Peyer's patch (tissue), 4 donors: ENCODE measurements around the gene SLC4A1. TPM values are rescaled to one million over a fixed set of nuclear protein-coding genes. Genes with fewer than 3 reads are reported as not detected.

Source experiments
- DNase-seq, 3 donors: peaks; one replicate each; pipeline ENCODE4 v3.0.0-alpha.2; 2017 to 2019
- H3K27ac ChIP-seq, 4 donors: fragments of 200-600 bp; sonication (generic); one replicate each; pipeline ENCODE4 v1.5.1; 2016 to 2019
- H3K27me3 ChIP-seq, 2 donors: fragments of 200-600 bp; sonication (generic); one replicate each; pipeline ENCODE4 v1.5.1; 2019
- H3K36me3 ChIP-seq, 3 donors: fragments of 200-600 bp; sonication (generic); one replicate each; pipeline ENCODE4 v1.5.1; 2016 to 2019
- H3K4me1 ChIP-seq, 4 donors: fragments of 200-600 bp; sonication (generic); one replicate each; pipeline ENCODE4 v1.5.1; 2016 to 2019
- H3K4me3 ChIP-seq, 4 donors: fragments of 200-600 bp; sonication (generic); 1 replicate in 3 of 4; 2 replicates in 1 of 4; pipeline ENCODE4 v1.5.1; 2016 to 2019; ENCODE audit warnings: mild to moderate bottlenecking in 1 of 4
- H3K9me3 ChIP-seq, 4 donors: fragments of 200-600 bp; sonication (generic); one replicate each; pipeline ENCODE4 v1.5.1; 2016 to 2019; ENCODE audit warnings: mild to moderate bottlenecking in 1 of 4
- POLR2A ChIP-seq, 2 donors: fragments of 450-650 bp; IDR thresholded peaks; one replicate each; pipeline ENCODE4 v1.5.1; 2017; ENCODE audit warnings: antibody characterized with exemption in 2 of 2, mild to moderate bottlenecking in 2 of 2, moderate library complexity in 2 of 2
- total RNA-seq, 4 donors: library from RNA; depleted of rRNA; stranded (reverse); fragments of >200 nt; gene quantifications; one replicate each; pipeline ENCODE4 v1.1.0, GENCODE V29; 2016
- TF ChIP-seq, protein P1 (sequence below), 6 experiments: fragments of 450-650 bp in 4 of 6; fragments of 200-600 bp in 2 of 6; sonication (generic) in 1 of 6; IDR thresholded peaks; one replicate each; pipeline ENCODE4 v1.5.1; 2017 to 2019; ENCODE audit warnings: antibody characterized with exemption in 6 of 6, mild to moderate bottlenecking in 3 of 6, moderate library complexity in 1 of 6

The SLC4A1 gene
- total RNA-seq, 4 donors from 2014 or later = not detected

DNA sequence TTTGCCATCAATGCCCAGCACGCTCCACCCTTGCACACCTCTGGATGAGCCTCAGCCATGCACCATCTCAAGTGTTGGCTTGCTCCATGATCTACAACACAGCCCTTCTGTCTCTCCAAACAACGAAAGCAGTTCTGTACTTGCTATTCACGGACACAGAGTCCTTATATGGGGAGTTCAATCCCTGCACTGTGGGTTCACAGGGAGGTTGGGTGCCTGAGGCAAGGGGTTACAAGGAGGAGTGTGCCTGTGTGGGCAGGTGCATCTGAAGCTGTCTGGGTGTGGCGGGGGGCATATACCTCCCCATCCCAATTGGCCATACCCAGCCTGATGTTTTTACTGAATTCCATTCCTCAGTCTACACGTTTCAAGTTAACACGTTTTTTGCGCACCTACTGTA, 46.1 kb upstream of the SLC4A1 start:
- Histone ChIP-seq H3K4me3 (no peak overlapping the region), H3K4me1 (peaks cover 0 to 15% (median 4%) of the 10 kb centered on the region in 4 donors), H3K9me3 (no peaks in the 10 kb centered on the region), H3K36me3 (peaks cover 0 to 3% (median 0%) of the 10 kb centered on the region in 3 donors), H3K27me3 (peaks cover 0 to 22% of the 10 kb centered on the region in 2 donors), H3K27ac (no peak overlapping the region)
- no peak for DNase-seq
- TF ChIP-seq, protein P1, sequence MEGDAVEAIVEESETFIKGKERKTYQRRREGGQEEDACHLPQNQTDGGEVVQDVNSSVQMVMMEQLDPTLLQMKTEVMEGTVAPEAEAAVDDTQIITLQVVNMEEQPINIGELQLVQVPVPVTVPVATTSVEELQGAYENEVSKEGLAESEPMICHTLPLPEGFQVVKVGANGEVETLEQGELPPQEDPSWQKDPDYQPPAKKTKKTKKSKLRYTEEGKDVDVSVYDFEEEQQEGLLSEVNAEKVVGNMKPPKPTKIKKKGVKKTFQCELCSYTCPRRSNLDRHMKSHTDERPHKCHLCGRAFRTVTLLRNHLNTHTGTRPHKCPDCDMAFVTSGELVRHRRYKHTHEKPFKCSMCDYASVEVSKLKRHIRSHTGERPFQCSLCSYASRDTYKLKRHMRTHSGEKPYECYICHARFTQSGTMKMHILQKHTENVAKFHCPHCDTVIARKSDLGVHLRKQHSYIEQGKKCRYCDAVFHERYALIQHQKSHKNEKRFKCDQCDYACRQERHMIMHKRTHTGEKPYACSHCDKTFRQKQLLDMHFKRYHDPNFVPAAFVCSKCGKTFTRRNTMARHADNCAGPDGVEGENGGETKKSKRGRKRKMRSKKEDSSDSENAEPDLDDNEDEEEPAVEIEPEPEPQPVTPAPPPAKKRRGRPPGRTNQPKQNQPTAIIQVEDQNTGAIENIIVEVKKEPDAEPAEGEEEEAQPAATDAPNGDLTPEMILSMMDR (IDR thresholded peaks at IDR 0.05) = no peak
- no peak for TF ChIP-seq POLR2A (IDR thresholded peaks at IDR 0.05)

DNA sequence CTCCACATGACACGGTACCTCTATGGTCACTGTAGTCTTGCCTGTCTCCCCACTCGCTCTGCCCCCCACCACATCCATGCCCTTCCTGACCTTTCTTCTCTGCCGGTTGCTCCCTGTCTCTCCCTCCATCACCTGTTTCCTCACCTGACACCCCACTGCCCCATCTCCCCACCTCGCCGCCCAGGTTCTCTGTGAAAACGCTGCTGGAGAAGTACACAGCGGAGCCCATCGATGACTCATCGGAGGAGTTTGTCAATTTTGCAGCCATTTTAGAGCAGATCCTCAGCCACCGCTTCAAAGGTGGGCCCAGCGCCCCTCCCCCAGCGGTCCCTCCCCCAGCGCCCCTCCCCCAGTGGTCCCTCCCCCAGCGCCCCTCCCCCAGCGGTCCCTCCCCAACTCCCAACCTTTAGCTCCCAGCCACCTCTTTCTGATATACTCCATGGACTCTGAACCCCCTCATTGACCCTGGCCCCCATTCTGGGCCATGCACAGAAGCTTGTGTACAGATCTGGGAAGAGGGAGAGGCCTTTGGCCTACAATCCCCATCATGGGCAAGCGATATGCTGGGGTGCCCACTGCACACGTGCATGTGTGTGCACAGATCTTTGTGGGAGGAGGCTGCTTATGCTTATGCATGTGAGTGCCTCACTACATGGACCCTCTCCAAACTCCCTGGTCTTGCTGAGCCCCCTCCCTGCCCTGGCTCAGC, 44.6 kb upstream of the SLC4A1 start:
- Histone ChIP-seq H3K4me3 (no peak overlapping the region), H3K27ac (no peak overlapping the region), H3K36me3 (no peaks in the 10 kb centered on the region), H3K4me1 (peaks cover 0 to 30% (median 15%) of the 10 kb centered on the region in 4 donors), H3K27me3 (peaks cover 0 to 22% of the 10 kb centered on the region in 2 donors), H3K9me3 (no peaks in the 10 kb centered on the region)
- TF ChIP-seq POLR2A (IDR thresholded peaks at IDR 0.05) = no peak
- TF ChIP-seq, protein P1 (IDR thresholded peaks at IDR 0.05) = no peak
- DNase-seq = no peak

DNA sequence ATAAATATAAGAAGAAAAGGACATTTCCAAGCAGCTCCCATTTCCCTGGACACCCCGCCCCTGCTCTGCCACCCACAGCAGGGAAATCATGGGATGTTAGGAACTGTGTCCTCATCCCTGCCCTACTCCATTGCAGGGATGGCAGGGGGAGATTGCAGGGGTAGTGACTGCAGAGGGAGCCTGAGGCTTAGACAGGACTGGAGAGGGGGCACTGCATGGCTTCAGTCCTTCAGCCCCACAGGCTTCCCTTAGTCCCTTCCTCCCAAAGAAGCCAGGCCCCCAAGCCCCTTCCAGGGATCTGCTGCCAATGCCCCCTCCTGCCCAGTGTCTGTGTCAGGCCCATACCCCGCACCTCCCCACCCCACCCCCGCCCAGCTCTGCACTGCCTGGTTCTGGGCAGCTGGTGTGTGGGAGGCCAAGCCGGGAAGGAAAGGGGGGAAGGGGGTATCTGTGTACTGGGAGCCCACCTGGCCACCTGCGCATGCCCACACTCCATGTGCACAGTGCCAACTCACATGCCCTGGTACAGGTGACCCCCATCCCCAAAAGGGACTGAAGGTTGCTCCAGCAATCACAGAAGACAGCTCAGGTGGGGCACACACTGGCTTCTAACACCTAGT, 43.7 kb upstream of the SLC4A1 start:
- DNase-seq = no peak
- H3K9me3 ChIP-seq = no peaks in the 10 kb centered on the region
- H3K4me1 ChIP-seq = peaks cover 0 to 34% (median 15%) of the 10 kb centered on the region in 4 donors
- H3K27me3 ChIP-seq = peaks cover 0 to 22% of the 10 kb centered on the region in 2 donors
- no peak overlapping the region for H3K4me3 ChIP-seq
- no peak for TF ChIP-seq POLR2A (IDR thresholded peaks at IDR 0.05)
- TF ChIP-seq, protein P1 (IDR thresholded peaks at IDR 0.05) = no peak
- H3K27ac ChIP-seq = no peak overlapping the region
- no peaks in the 10 kb centered on the region for H3K36me3 ChIP-seq

DNA sequence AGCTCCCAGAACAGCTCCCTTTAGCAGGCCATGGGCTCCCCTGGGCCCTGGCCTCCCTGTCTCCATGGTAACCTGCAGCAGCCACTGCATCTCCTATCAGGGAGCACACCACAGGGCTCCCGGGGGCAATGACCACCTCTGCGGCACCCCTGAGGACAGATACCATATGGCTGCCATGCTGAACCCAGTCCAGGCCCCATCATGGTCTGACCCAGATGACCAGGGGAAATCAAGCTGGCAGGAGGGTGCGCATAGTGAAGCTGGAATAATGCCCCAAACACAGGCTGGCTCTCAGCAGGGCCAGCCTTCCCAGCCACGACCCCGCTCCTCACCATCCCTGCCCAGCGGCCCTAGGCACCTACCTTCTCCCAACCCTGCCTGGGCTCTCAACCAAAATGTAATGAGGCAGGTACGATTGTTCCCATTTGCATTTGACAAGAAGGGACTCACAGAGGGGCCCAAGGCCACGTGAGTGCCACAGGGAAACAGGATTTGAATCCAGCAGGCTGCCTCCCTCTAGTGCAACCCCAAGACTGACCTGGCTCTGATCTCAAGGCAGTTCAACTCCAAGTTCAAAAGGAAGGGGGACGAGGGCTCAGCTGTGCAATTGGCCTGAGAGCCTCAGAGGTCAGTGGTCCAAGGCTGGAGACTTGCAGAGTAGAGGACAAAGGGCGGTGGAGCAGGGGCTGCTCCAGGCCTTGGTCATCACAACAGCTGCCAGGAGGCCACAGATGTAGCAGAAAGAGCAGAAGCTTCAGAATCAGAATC, 42.9 kb upstream of the SLC4A1 start:
- H3K9me3 ChIP-seq = no peaks in the 10 kb centered on the region
- no peak overlapping the region for H3K27ac ChIP-seq
- no peak for TF ChIP-seq POLR2A (IDR thresholded peaks at IDR 0.05)
- TF ChIP-seq, protein P1 (IDR thresholded peaks at IDR 0.05) = no peak
- H3K4me3 ChIP-seq = no peak overlapping the region
- H3K27me3 ChIP-seq = peaks cover 0 to 14% of the 10 kb centered on the region in 2 donors
- H3K4me1 ChIP-seq = peaks cover 0 to 32% (median 15%) of the 10 kb centered on the region in 4 donors
- H3K36me3 ChIP-seq = no peaks in the 10 kb centered on the region
- no peak for DNase-seq

DNA sequence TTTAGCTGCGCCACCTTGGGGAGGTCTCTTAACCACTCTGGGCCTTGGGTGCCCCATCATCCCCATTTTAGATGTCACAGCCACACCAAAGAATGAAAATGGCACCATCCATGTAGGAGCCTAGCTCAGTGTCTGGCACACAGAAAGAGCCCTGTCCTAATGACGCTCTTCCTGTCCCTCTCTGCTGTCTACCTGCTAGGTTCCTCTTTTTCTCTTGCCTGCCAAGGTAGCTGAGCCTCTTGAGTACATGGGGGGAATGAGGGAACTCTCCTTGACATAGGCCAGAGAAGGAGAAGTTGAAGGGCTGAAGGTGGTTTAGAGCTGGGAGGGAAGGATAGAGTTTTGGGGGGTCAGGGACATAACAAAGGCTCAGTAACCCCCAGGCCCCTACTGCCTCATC, 42.3 kb upstream of the SLC4A1 start:
- Histone ChIP-seq H3K9me3 (no peaks in the 10 kb centered on the region), H3K4me1 (peaks cover 0 to 26% (median 14%) of the 10 kb centered on the region in 4 donors), H3K4me3 (no peak overlapping the region), H3K36me3 (no peaks in the 10 kb centered on the region), H3K27ac (no peak overlapping the region), H3K27me3 (peaks cover 0 to 9% of the 10 kb centered on the region in 2 donors)
- no peak for DNase-seq
- TF ChIP-seq, protein P1 (IDR thresholded peaks at IDR 0.05) = no peak
- no peak for TF ChIP-seq POLR2A (IDR thresholded peaks at IDR 0.05)
